ENCODE results near the gene SRCIN1.

The SRCIN1 gene

DNA sequence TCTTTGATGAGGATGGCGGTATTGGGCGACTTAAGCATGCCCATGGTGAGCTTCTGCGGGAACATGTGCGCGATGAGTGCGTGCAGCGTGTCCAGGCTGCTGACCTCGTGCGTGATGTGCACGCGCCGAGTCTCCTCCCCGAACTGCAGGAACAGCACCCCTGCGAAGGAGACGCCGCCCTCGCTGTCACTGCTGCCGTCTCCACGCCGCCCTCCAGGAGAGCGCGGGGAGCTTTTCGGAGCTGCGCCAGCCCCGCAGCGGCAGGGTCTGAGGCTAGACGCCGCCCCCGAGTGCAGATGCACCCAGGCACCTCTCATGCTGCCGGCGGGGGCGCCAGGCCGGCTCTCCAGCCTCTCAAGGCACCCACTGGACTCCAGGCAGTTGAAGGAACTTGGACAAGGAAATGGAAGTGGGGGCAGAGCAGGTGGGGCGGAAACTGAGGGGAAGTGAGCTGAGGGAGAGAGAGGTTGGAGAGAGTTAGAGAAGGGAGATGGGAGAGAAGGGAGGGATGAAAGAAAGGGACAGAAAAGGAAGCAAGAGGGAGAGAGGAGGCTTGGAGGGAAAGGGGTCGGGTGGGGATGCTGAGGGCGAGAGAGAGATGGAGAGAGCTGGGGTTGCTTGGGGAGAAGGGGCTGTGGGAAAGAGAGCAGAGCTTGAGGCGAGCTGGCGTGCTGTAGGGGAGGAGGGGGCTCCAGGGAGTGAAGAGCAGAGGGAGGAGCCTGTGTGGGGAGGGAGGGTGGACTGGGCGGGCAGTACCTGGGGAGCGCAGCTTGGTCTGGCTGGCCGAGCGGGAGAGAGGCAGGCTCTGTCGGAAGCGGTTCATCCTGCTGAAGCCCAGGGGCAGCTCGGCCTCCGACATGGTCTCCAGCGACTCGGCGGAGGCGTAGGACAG, 42.1 kb downstream of the SRCIN1 start:
- Histone ChIP-seq H3K27ac (ENCODE audit: poor library complexity, severe bottlenecking) (no peak overlapping the region), H3K4me1 (ENCODE audit: insufficient read depth, poor library complexity, severe bottlenecking) (no peaks in the 10 kb centered on the region), H3K4me3 (ENCODE audit: severe bottlenecking) (no peak overlapping the region), H3K36me3 (ENCODE audit: low read depth) (no peaks in the 10 kb centered on the region), H3K9me3 (ENCODE audit: severe bottlenecking) (no peaks in the 10 kb centered on the region), H3K27me3 (ENCODE audit: insufficient read depth, poor library complexity, severe bottlenecking) (peaks cover 27% of the 10 kb centered on the region)
- DNase-seq (ENCODE audit: low spot score) (no peak), ATAC-seq (ENCODE audit: low read depth) (no peak)
- TF ChIP-seq, protein P1, sequence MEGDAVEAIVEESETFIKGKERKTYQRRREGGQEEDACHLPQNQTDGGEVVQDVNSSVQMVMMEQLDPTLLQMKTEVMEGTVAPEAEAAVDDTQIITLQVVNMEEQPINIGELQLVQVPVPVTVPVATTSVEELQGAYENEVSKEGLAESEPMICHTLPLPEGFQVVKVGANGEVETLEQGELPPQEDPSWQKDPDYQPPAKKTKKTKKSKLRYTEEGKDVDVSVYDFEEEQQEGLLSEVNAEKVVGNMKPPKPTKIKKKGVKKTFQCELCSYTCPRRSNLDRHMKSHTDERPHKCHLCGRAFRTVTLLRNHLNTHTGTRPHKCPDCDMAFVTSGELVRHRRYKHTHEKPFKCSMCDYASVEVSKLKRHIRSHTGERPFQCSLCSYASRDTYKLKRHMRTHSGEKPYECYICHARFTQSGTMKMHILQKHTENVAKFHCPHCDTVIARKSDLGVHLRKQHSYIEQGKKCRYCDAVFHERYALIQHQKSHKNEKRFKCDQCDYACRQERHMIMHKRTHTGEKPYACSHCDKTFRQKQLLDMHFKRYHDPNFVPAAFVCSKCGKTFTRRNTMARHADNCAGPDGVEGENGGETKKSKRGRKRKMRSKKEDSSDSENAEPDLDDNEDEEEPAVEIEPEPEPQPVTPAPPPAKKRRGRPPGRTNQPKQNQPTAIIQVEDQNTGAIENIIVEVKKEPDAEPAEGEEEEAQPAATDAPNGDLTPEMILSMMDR (IDR thresholded peaks at IDR 0.05; ENCODE audit: poor library complexity, severe bottlenecking) = no peak

DNA sequence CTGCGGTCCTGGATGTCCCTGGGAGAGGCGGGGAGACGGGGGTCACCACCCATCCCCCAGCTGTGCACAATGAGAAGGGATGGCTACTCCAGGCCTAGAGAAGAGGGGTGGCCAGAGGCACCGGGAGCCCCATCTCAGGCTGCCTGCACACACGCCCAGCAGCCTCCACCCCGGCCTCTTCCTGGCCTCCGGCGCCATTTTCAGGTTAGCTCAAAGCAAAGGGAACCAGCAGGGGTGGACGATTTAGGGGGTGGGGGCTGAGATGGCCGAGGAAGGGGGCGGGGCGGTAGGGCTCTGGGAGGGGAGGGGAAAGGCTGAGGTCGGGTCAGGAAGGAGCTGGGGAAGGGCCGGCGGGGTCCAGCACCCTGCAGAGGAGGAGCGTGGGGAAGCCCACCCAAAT, 42.8 kb downstream of the SRCIN1 start:
- H3K4me1 ChIP-seq (ENCODE audit: insufficient read depth, poor library complexity, severe bottlenecking) = no peaks in the 10 kb centered on the region
- H3K27me3 ChIP-seq (ENCODE audit: insufficient read depth, poor library complexity, severe bottlenecking) = peaks cover 27% of the 10 kb centered on the region
- H3K27ac ChIP-seq (ENCODE audit: poor library complexity, severe bottlenecking) = no peak overlapping the region
- H3K9me3 ChIP-seq (ENCODE audit: severe bottlenecking) = no peaks in the 10 kb centered on the region
- TF ChIP-seq, protein P1 (IDR thresholded peaks at IDR 0.05; ENCODE audit: poor library complexity, severe bottlenecking) = no peak
- ATAC-seq (ENCODE audit: low read depth) (no peak), DNase-seq (ENCODE audit: low spot score) (no peak)
- no peaks in the 10 kb centered on the region for H3K36me3 ChIP-seq (ENCODE audit: low read depth)
- H3K4me3 ChIP-seq (ENCODE audit: severe bottlenecking) = no peak overlapping the region

DNA sequence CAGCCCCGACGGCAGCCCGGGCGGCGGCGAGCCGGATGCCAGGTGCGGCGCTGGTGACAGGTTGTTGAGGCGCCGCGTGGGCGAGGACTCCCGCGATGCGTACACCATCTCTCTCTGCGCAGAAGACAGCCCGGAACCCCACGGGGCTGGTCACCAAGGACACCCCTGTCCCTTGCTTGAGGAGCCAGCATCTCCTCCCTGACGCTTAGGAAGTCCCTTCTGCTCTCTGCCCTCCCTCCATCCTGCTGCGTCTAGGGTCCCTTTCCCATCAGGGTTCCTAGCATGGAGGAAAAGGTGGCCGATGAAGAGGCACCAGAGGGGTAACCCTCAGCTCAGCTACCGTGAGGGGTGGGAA, 43.6 kb downstream of the SRCIN1 start:
- H3K27me3 ChIP-seq (ENCODE audit: insufficient read depth, poor library complexity, severe bottlenecking) = peaks cover 27% of the 10 kb centered on the region
- H3K4me1 ChIP-seq (ENCODE audit: insufficient read depth, poor library complexity, severe bottlenecking) = peaks cover 5% of the 10 kb centered on the region
- TF ChIP-seq, protein P1 (IDR thresholded peaks at IDR 0.05; ENCODE audit: poor library complexity, severe bottlenecking) = no peak
- no peak overlapping the region for H3K4me3 ChIP-seq (ENCODE audit: severe bottlenecking)
- no peak overlapping the region for H3K27ac ChIP-seq (ENCODE audit: poor library complexity, severe bottlenecking)
- H3K9me3 ChIP-seq (ENCODE audit: severe bottlenecking) = no peaks in the 10 kb centered on the region
- DNase-seq (ENCODE audit: low spot score) (no peak), ATAC-seq (ENCODE audit: low read depth) (no peak)
- no peaks in the 10 kb centered on the region for H3K36me3 ChIP-seq (ENCODE audit: low read depth)

DNA sequence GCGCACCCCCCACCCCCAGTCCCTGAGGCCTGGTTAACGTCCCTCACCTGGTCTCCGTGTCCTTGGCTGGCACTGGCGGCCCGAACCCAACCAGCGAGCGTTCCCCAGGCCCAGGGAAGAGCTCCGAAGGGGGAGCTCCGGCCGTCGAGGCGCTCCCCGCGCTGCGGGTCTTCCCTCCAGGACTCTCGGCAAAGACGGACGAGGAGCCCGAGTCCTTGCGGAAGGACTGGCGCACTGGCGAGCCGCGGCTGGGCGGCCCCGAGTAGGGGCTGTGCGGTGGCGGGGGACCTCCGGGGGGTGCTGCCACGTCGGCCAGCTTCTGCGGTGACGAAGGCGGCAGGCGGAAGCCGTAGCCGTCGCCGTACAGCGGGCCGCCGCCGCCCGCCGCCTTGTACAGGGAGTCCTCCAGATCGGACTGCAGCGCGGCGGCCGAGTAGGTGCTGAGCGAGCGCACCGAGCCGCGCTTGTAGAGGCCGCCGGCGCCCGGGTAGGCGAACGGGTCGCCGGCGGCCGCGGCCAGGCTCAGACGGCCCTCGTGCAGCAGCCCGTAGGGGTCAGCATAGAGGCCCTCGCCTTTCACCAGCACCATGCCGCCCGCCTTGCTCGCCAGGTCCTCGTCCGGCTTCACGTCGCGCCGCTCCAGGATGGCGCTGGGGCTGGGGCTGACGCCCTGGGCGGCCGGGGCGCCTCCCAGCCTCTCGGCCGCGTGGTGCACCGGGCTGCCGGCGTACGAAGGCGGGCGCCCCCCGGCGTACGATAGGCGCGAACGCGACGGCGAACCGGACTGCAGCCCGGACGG, 44.1 kb downstream of the SRCIN1 start:
- H3K4me1 ChIP-seq (ENCODE audit: insufficient read depth, poor library complexity, severe bottlenecking) = peaks cover 6% of the 10 kb centered on the region
- H3K9me3 ChIP-seq (ENCODE audit: severe bottlenecking) = no peaks in the 10 kb centered on the region
- ATAC-seq (ENCODE audit: low read depth) (no peak), DNase-seq (ENCODE audit: low spot score) (no peak)
- no peak overlapping the region for H3K27ac ChIP-seq (ENCODE audit: poor library complexity, severe bottlenecking)
- H3K36me3 ChIP-seq (ENCODE audit: low read depth) = no peaks in the 10 kb centered on the region
- no peak overlapping the region for H3K4me3 ChIP-seq (ENCODE audit: severe bottlenecking)
- peaks cover 27% of the 10 kb centered on the region for H3K27me3 ChIP-seq (ENCODE audit: insufficient read depth, poor library complexity, severe bottlenecking)
- TF ChIP-seq, protein P1 (IDR thresholded peaks at IDR 0.05; ENCODE audit: poor library complexity, severe bottlenecking) = no peak

Data from RWPE2 (cell line).